ENCODE results near the gene PRICKLE2.

DNA sequence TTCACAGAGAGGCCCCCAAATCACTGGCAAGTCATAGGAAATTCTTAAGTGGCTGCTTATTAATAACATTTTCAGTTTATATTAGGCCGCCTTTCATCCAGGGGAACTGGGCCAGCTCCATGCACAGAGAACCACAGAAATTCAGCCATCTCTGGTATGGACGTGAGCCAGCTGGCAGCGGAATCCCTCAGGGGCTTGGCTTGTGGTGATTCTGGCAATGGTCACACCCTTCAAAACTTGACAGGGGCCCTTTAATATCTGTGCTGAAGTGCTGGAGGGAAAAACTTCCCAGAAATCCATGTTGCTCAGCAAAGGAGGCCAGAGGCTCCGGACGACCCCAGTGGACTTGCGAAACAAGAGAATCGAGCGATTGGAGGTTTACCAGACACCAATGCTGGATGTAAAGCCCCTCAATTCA is 11.3 kb downstream of the PRICKLE2 start:
- TF ChIP-seq CTCF (IDR thresholded peaks at IDR 0.05; ENCODE audit: low read depth, low read length, missing input control), result no peak
- TF ChIP-seq, protein P1, sequence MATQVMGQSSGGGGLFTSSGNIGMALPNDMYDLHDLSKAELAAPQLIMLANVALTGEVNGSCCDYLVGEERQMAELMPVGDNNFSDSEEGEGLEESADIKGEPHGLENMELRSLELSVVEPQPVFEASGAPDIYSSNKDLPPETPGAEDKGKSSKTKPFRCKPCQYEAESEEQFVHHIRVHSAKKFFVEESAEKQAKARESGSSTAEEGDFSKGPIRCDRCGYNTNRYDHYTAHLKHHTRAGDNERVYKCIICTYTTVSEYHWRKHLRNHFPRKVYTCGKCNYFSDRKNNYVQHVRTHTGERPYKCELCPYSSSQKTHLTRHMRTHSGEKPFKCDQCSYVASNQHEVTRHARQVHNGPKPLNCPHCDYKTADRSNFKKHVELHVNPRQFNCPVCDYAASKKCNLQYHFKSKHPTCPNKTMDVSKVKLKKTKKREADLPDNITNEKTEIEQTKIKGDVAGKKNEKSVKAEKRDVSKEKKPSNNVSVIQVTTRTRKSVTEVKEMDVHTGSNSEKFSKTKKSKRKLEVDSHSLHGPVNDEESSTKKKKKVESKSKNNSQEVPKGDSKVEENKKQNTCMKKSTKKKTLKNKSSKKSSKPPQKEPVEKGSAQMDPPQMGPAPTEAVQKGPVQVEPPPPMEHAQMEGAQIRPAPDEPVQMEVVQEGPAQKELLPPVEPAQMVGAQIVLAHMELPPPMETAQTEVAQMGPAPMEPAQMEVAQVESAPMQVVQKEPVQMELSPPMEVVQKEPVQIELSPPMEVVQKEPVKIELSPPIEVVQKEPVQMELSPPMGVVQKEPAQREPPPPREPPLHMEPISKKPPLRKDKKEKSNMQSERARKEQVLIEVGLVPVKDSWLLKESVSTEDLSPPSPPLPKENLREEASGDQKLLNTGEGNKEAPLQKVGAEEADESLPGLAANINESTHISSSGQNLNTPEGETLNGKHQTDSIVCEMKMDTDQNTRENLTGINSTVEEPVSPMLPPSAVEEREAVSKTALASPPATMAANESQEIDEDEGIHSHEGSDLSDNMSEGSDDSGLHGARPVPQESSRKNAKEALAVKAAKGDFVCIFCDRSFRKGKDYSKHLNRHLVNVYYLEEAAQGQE (IDR thresholded peaks at IDR 0.05), result no peak
- no peak for TF ChIP-seq YY1 (IDR thresholded peaks at IDR 0.05)
- no peak for TF ChIP-seq FOXA1 (IDR thresholded peaks at IDR 0.05)

Measured in liver (tissue), 2 donors.